GM19324 (cell line): ENCODE data around the gene CDH22.

Experiments
- ATAC-seq: cut with Tn5 transposase; IDR thresholded peaks from one replicate; pipeline ENCODE4 v1.9.1; 2021; ENCODE audit warnings: mild to moderate bottlenecking, moderate library complexity; ENCODE audit not compliant: unreplicated experiment, low FRiP score

CDH22 gene

GRCh38 chr20:46304361-46304760, 3.9 kb downstream of the CDH22 start:
- no peak for ATAC-seq

- no peak for ATAC-seq
Measured at GRCh38 chr20:46303176-46303956, 4.9 kb downstream of the CDH22 start.

GRCh38 chr20:46302106-46302505, 6.2 kb downstream of the CDH22 start:
- ATAC-seq, result no peak

GRCh38 chr20:46300281-46300680, 8.0 kb downstream of the CDH22 start:
- no peak for ATAC-seq

GRCh38 chr20:46299078-46299477, 9.2 kb downstream of the CDH22 start:
- no peak for ATAC-seq

- no peak for ATAC-seq
Measured at GRCh38 chr20:46298374-46298773, 9.9 kb downstream of the CDH22 start.

- no peak for ATAC-seq
Measured at GRCh38 chr20:46296526-46297250, 11.6 kb downstream of the CDH22 start.

GRCh38 chr20:46293084-46293483, 15.2 kb downstream of the CDH22 start:
- no peak for ATAC-seq

GRCh38 chr20:46291401-46291800, 16.9 kb downstream of the CDH22 start:
- no peak for ATAC-seq

- ATAC-seq, result no peak
Measured at GRCh38 chr20:46289432-46289831, 18.9 kb downstream of the CDH22 start.

- no peak for ATAC-seq
Measured at GRCh38 chr20:46286977-46287376, 21.3 kb downstream of the CDH22 start.

- ATAC-seq, result no peak
Measured at GRCh38 chr20:46286382-46286781, 21.9 kb downstream of the CDH22 start.

GRCh38 chr20:46285740-46286139, 22.6 kb downstream of the CDH22 start:
- ATAC-seq, result no peak

- no peak for ATAC-seq
Measured at GRCh38 chr20:46285072-46285471, 23.2 kb downstream of the CDH22 start.

GRCh38 chr20:46284040-46284427, 24.3 kb downstream of the CDH22 start:
- ATAC-seq, result no peak

GRCh38 chr20:46283426-46284039, 24.8 kb downstream of the CDH22 start:
- ATAC-seq, result no peak

- ATAC-seq, result no peak
Measured at GRCh38 chr20:46282669-46283068, 25.6 kb downstream of the CDH22 start.

- no peak for ATAC-seq
Measured at GRCh38 chr20:46279103-46279502, 29.2 kb downstream of the CDH22 start.

- ATAC-seq, result no peak
Measured at GRCh38 chr20:46277602-46278001, 30.7 kb downstream of the CDH22 start.

- no peak for ATAC-seq
Measured at GRCh38 chr20:46276531-46276930, 31.8 kb downstream of the CDH22 start.

GRCh38 chr20:46275091-46275490, 33.2 kb downstream of the CDH22 start:
- ATAC-seq, result no peak

- no peak for ATAC-seq
Measured at GRCh38 chr20:46273717-46274116, 34.6 kb downstream of the CDH22 start.
